ENCODE results near the gene TTPAL. TPM values are rescaled to one million over a fixed set of nuclear protein-coding genes. Genes with fewer than 3 reads are reported as not detected.
"Not testable (repeated sequence)": the region's sequence is repeated elsewhere in the genome, so short reads cannot be mapped to it uniquely, and the experiment has no call there.

Gene TTPAL
- total RNA-seq, 1 donor from 2014 or later, result 2.8 TPM

GRCh38 chr20:44467289-44467883, 8.3 kb upstream of the TTPAL start:
- DNase-seq (ENCODE audit: low read depth in 2 of 2), result no peak

GRCh38 chr20:44468044-44468782, 7.5 kb upstream of the TTPAL start:
- no peak for DNase-seq (ENCODE audit: low read depth in 2 of 2)

GRCh38 chr20:44470327-44470726, 5.3 kb upstream of the TTPAL start:
- no peak for DNase-seq (ENCODE audit: low read depth in 2 of 2)

DNA sequence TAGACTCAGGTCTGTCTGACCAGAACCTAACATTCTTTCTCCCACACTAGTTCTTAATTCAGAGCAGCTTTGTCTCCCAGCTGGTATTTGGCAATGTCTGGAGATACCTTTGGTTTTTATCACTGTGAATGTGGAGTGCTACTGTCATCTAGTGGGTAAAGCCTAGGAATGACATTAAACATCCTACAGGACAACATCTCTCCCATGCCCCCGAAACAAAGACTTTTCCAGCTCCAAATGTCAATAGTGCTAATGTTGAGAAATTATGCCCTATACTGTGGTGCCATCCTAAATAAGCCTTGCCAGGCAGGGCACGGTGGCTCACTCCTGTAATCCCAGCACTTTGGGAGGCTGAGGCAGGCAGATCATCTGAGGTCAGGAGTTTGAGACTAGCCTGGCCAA, 4.2 kb upstream of the TTPAL start:
- DNase-seq (ENCODE audit: low read depth in 2 of 2), result peak in 1 of 2 donors; percentile 23

DNA sequence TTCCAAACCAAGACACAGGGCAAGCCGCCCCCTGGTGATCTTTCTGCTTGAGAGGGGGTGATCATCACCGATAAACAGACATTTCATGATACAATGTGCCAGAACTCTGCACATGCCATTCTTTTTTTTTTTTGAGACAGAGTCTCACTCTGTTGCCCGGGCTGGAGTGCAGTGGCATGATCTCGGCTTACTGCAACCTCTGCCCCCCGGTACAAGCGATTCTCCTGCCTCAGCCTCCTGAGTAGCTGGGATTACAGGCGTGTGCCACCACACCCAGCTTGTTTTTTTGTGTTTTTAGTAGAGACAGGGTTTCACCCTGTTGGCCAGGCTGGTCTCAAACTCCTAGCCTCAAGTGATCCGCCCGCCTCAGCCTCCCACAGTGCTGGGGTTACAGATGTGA, 3.4 kb upstream of the TTPAL start:
- not testable (repeated sequence) for DNase-seq (ENCODE audit: low read depth in 2 of 2)

DNA sequence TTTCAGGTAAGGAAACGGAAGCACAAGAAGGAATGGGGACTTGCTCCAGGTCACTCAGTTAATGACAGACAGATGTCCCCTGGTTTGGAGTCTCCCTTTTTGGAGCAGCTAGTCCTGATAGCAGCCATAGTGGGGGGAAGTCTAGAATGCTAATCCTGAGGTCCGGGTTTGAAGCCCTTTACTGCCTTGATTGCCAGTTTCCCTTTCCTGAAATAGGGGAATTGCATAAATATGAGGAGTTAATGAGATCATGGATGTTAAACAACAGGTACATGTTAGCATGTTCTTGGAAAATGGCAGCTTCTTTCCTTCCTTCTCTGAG, 341 bp upstream of the TTPAL start:
- no peak for DNase-seq (ENCODE audit: low read depth in 2 of 2)

DNA sequence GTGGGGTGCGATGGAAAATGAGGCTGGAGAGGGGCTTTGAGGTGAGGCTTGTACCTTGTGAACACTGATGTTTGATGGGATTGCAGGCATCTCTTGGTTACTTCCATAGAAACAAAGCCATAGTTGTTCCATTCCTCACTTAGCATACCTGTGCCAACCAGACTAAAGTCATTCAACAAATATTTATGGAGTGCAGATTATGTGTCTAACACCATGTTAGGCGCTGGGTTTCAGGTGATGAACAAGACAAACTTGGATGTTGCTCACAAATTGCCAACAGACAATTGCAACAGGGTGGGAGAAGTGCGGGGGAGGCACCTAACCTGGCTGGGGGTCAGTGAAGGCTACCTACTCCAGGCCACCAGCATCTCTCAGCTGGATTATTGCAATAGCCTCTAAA, 1.5 kb downstream of the TTPAL start:
- no peak for DNase-seq (ENCODE audit: low read depth in 2 of 2)

GRCh38 chr20:44478206-44478605, 2.5 kb downstream of the TTPAL start:
- no peak for DNase-seq (ENCODE audit: low read depth in 2 of 2)

DNA sequence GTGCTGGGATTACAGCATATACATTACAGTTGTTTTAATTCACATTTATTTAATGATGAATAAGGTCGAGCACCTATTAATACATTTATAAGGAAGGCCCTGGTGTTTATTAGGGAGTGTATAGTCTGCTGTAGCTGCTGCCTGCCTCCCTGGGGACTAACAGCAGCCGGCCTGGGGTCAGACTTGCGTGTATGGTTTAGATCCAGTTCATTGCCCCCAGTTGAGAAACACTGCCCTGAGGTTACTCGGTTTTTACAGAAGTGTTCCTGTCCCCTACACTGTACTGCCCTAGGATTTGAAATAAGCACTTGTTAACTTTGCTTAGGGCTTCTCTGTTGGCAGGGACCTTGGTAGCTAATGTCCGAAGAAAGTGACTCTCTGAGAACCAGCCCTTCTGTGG, 4.0 kb downstream of the TTPAL start:
- no peak for DNase-seq (ENCODE audit: low read depth in 2 of 2)

DNA sequence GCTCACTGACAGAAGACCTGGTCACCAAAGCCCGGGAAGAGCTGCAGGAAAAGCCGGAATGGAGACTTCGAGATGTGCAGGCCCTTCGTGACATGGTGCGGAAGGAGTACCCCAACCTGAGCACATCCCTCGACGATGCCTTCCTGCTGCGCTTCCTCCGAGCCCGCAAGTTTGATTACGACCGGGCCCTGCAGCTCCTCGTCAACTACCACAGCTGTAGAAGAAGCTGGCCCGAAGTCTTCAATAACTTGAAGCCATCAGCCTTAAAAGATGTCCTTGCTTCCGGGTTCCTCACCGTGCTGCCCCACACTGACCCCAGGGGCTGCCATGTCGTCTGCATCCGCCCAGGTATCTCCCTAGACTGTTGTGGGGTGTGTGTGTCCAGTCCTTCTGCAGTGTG, 4.4 kb downstream of the TTPAL start:
- no peak for DNase-seq (ENCODE audit: low read depth in 2 of 2)

- no peak for DNase-seq (ENCODE audit: low read depth in 2 of 2)
These were observed 6.2 kb downstream of the TTPAL start for GRCh38 chr20:44481719-44482416.

DNA sequence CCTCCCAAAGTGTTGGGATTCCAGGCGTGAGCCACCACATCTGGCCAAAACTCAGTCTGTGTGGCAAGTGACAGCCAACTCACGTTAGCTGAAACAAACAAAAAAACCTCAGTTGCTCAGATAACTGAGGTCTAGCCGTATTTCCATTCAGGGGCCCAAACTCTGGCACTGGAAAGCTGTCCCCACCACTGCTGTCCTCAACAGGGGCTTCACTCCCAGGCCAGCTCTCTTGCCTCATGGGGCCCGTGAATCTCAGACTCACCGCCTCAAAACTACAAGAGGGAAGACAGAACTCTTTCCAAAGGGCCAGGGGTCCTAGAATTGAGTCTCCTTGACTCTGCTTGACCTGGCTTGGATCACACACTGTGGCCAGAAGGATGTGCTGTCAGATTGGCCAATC, 7.4 kb downstream of the TTPAL start:
- no peak for DNase-seq (ENCODE audit: low read depth in 2 of 2)

GRCh38 chr20:44485078-44485829, 9.6 kb downstream of the TTPAL start:
- no peak for DNase-seq (ENCODE audit: low read depth in 2 of 2)

DNA sequence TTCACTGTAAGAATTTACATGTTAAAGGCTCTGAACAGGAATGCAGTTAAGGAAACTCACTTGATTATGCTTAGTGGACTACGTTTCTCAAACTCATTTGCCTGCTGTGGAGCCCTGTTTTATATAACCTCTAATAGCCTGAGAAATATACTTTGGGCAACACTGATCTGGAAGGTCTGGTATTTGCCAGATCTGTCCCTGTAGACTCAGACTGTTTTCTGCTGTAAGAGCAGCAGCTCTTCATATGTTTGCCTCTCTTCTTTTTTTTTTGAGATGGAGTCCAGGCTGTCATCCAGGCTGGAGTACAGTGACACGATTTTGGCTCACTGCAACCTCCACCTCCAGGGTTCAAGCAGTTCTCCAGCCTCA, 10.1 kb downstream of the TTPAL start:
- DNase-seq (ENCODE audit: low read depth in 2 of 2), result no peak

- DNase-seq (ENCODE audit: low read depth in 2 of 2), result no peak
These were observed 12.9 kb downstream of the TTPAL start for GRCh38 chr20:44488551-44488950.

GRCh38 chr20:44489223-44489622, 13.5 kb downstream of the TTPAL start:
- DNase-seq (ENCODE audit: low read depth in 2 of 2), result no peak

- no peak for DNase-seq (ENCODE audit: low read depth in 2 of 2)
These were observed 14.3 kb downstream of the TTPAL start for GRCh38 chr20:44489931-44490330.

DNA sequence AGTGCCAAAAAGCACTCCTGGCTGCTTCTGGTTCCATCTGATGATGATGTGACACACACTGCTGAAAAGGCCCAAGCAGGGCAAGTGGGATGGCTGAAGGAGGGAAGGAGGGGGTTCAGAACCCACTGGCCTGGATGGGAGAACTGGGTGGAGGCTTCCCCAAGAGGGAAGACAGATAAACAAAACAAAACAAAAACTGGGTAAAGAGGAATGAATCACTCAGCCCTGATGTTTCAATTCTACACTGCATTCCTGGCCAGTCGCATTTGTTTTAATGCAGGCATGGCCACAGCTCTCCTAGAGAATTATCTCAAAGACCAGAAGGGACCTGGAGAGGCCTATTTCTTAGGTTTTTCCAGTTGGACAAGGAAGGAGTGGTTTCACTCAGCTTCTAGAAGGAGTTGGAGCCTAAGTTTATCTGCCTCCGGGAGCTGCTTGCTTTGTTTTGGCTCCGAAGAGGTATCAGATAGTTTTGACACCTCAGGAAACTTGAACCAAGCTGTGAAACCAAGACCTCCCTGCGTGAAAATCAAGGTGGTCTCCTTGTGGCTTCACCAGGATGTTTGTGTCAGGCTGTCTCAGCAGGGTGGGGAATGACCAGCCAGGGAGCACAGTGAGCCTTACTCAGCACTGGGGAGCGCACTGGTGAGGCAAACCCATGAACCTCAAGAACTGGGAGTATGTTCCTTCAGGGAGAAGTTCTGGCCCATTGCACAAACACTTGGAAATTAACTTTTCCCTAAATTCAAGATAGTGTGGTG, 16.1 kb downstream of the TTPAL start:
- DNase-seq (ENCODE audit: low read depth in 2 of 2), result peak in 1 of 2 donors; percentile 26

- DNase-seq (ENCODE audit: low read depth in 2 of 2), result peak in 1 of 2 donors; percentile 21
These were observed 18.6 kb downstream of the TTPAL start for GRCh38 chr20:44494266-44494665.

DNA sequence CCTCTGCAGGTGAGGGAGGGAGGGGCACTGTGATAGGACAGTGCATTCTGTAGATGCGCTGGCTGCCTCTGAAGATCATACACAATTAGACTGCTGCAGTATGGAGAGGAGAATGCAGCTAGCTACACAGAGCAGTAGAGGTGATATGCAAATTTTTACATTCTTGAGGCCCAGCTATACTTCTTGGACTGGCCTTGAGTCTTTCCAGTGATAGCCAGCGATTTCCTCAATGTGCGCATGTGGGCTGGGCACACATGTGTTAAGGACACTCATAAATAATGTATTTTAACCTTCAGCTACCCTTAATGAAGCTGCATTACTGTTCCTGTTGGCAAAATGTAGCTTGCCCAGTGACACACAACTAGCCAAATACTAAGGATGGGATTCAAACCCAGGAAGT, 19.0 kb downstream of the TTPAL start:
- DNase-seq (ENCODE audit: low read depth in 2 of 2), result no peak

DNA sequence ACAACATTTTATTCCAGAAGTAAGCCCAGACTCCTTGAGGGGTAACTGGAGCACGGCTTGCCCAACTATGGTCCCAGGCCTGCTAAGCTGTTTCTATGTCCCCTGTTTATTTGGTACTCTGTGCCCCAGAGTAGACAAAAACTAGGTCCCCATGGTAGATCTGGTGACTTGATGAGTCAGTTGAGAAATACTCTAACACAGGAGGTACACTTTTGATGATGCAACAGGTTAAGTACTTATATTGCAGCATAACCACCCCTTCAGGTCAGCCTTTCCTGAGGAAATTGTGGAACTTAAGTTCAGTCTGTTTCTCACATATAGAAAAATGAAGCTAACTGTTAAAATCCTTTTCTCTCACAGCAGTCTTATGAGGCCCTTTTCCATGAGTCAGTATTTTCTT, 19.6 kb downstream of the TTPAL start:
- DNase-seq (ENCODE audit: low read depth in 2 of 2), result peak in 1 of 2 donors; percentile 65

Data from lung microvascular endothelial cell (primary cell).